A673 (cell line): ENCODE data around the gene PDLIM5. TPM values are rescaled to one million over a fixed set of nuclear protein-coding genes. Genes with fewer than 3 reads are reported as not detected.
"Not testable (repeated sequence)": the region's sequence is repeated elsewhere in the genome, so short reads cannot be mapped to it uniquely, and the experiment has no call there.

Experiments used
- BruUV-seq: library from RNA; stranded (reverse); fragments of 400-500 nt; replicated peaks from 2 replicates; lab custom pipeline; 2021; lab: Mats Ljungman, UMichigan
- CTCF ChIA-PET: fragments of 300-600 bp; sonication (Branson Sonifier 250); formaldehyde crosslinking; loops from one replicate; lab custom pipeline; 2022; ENCODE audit warnings: antibody characterized with exemption; lab: Charles Lee
- POLR2A ChIA-PET: fragments of 300-600 bp; sonication (Branson Sonifier 250); formaldehyde crosslinking; loops from one replicate; lab custom pipeline; 2022; ENCODE audit warnings: antibody characterized with exemption; ENCODE audit not compliant: low non-redundant PET; lab: Charles Lee
- DNase-seq: peaks from one replicate; pipeline ENCODE4 v3.0.0-alpha.2; 2015; ENCODE audit warnings: low spot score
- H3K27ac ChIP-seq: fragments of 200-600 bp; sonication (generic); 2 replicates; pipeline ENCODE4 v1.5.1; 2016; ENCODE audit warnings: mixed run types, low read depth, mild to moderate bottlenecking, mixed read lengths, antibody characterized with exemption, low read length; ENCODE audit not compliant: poor library complexity, severe bottlenecking
- H3K27me3 ChIP-seq: fragments of 200-600 bp; sonication (generic); replicated peaks from 2 replicates; pipeline ENCODE4 v1.6.1; 2017; ENCODE audit warnings: mixed run types, low read depth, mild to moderate bottlenecking, mixed read lengths, antibody characterized with exemption, low read length; ENCODE audit not compliant: insufficient read depth, poor library complexity
- H3K36me3 ChIP-seq: fragments of 200-600 bp; sonication (generic); 2 replicates; pipeline ENCODE4 v1.6.1; 2016; ENCODE audit warnings: mixed run types, mild to moderate bottlenecking, mixed read lengths, antibody characterized with exemption, low read length; ENCODE audit not compliant: insufficient read depth, poor library complexity, severe bottlenecking
- H3K4me1 ChIP-seq: fragments of 200-600 bp; sonication (generic); 2 replicates; pipeline ENCODE4 v1.6.1; 2017; ENCODE audit warnings: mixed run types, mild to moderate bottlenecking, mixed read lengths, antibody characterized with exemption, low read length; ENCODE audit not compliant: insufficient read depth, poor library complexity, severe bottlenecking
- H3K4me3 ChIP-seq: fragments of 200-600 bp; sonication (generic); 2 replicates; pipeline ENCODE4 v1.5.1; 2016; ENCODE audit warnings: low read depth, mixed run types, mild to moderate bottlenecking, mixed read lengths, low read length; ENCODE audit not compliant: poor library complexity, severe bottlenecking
- H3K9me3 ChIP-seq: fragments of 200-600 bp; sonication (generic); 2 replicates; pipeline ENCODE4 v1.6.1; 2016; ENCODE audit warnings: mixed run types, low read depth, mild to moderate bottlenecking, mixed read lengths, antibody characterized with exemption, low read length; ENCODE audit not compliant: poor library complexity, severe bottlenecking
- CTCF ChIP-seq: fragments of 300-800, 200-600 bp; sonication (generic); conservative IDR thresholded peaks from 2 replicates; pipeline ENCODE4 v1.5.1; 2017; ENCODE audit warnings: low read depth, mild to moderate bottlenecking, antibody characterized with exemption, low read length, moderate library complexity, mixed read lengths
- EZH2 ChIP-seq: fragments of 200-600 bp; sonication (generic); IDR thresholded peaks from 2 replicates; pipeline ENCODE4 v1.6.1; 2017; ENCODE audit warnings: borderline replicate concordance, low read depth, mild to moderate bottlenecking, mixed read lengths, antibody characterized with exemption, low read length; ENCODE audit not compliant: poor library complexity, severe bottlenecking
- intact Hi-C: fragments of 100-400 bp; cut with micrococcal nuclease; formaldehyde crosslinking; loops from one replicate; pipeline ENCODE4 v1.10.0; 2022; ENCODE audit not compliant: unreplicated experiment
- total RNA-seq: library from RNA; stranded (reverse); gene quantifications from 2 replicates; pipeline ENCODE4 v1.2.3, GENCODE V29; 2021

The PDLIM5 gene
- total RNA-seq, 1 experiment from 2014 or later: 174 TPM

- Histone ChIP-seq H3K4me1 (peaks cover 4% of the 10 kb centered on the region), H3K9me3 (no peaks in the 10 kb centered on the region), H3K4me3 (no peak overlapping the region), H3K36me3 (no peaks in the 10 kb centered on the region), H3K27ac (no peak overlapping the region), H3K27me3 (no peaks in the 10 kb centered on the region)
- POLR2A ChIA-PET: no interaction called here
- intact Hi-C loops: no loop called here
- no TSS peak for BruUV-seq
- TF ChIP-seq EZH2 (no peak), CTCF (no peak)
- no peak for DNase-seq
- CTCF ChIA-PET: no interaction called here
Observed at GRCh38 chr4:94470132-94470531, 18.4 kb downstream of the PDLIM5 start.

DNA sequence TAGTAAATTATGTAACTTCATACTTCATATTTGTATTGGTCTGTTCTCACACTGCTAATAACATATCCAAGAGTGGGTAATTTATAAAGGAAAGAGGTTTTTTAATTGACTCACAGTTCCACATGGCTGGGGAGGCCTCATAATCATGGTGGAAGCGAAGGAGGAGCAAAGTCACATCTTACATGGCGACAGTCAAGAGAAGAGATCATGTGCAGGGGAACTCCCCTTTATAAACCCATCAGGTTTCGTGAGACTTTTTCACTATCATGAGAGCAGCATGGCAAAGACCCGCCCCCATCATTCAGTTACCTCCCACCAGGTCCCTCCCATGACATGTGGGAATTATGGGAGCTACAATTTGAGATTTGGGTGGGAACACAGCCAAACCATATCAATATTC lies 19.0 kb downstream of the PDLIM5 start:
- POLR2A ChIA-PET, intact Hi-C loops, H3K4me1 ChIP-seq, H3K27ac ChIP-seq, H3K36me3 ChIP-seq, CTCF ChIA-PET, H3K27me3 ChIP-seq, H3K4me3 ChIP-seq, H3K9me3 ChIP-seq, BruUV-seq, DNase-seq: not testable (repeated sequence)

GRCh38 chr4:94472056-94472826 lies 20.5 kb downstream of the PDLIM5 start:
- TF ChIP-seq CTCF (no peak), EZH2 (no peak)
- no peak overlapping the region for H3K27ac ChIP-seq
- H3K4me3 ChIP-seq: no peak overlapping the region
- intact Hi-C loops: no loop called here
- H3K27me3 ChIP-seq: no peaks in the 10 kb centered on the region
- ChIA-PET CTCF (no interaction called here), POLR2A (no interaction called here)
- no peaks in the 10 kb centered on the region for H3K9me3 ChIP-seq
- BruUV-seq: no TSS peak
- H3K36me3 ChIP-seq: no peaks in the 10 kb centered on the region
- DNase-seq: no peak
- H3K4me1 ChIP-seq: peaks cover 22% of the 10 kb centered on the region

- H3K27me3 ChIP-seq: no peaks in the 10 kb centered on the region
- no TSS peak for BruUV-seq
- H3K4me3 ChIP-seq: no peak overlapping the region
- TF ChIP-seq CTCF: no peak
- no peak for TF ChIP-seq EZH2
- H3K36me3 ChIP-seq: no peaks in the 10 kb centered on the region
- POLR2A ChIA-PET: no interaction called here
- CTCF ChIA-PET: no interaction called here
- no peak overlapping the region for H3K27ac ChIP-seq
- DNase-seq: no peak
- intact Hi-C loops: no loop called here
- H3K4me1 ChIP-seq: peaks cover 31% of the 10 kb centered on the region
- no peaks in the 10 kb centered on the region for H3K9me3 ChIP-seq
Observed at GRCh38 chr4:94475050-94475449, 23.3 kb downstream of the PDLIM5 start.
